Endodermal cell (in vitro differentiated cells): ENCODE measurements around the gene SVOPL. TPM values are rescaled to one million over a fixed set of nuclear protein-coding genes. Genes with fewer than 3 reads are reported as not detected.
"Not testable (repeated sequence)": the region's sequence is repeated elsewhere in the genome, so short reads cannot be mapped to it uniquely, and the experiment has no call there.

Experiments used
- DNase-seq: peaks from one replicate; pipeline ENCODE4 v3.0.0-alpha.2; 2017
- H3K27ac ChIP-seq: 2 replicates; pipeline ENCODE4 v1.5.1; 2013; ENCODE audit warnings: mild to moderate bottlenecking, low read depth, low read length, moderate library complexity
- H3K27me3 ChIP-seq: 2 replicates; pipeline ENCODE4 v1.6.1; 2013; ENCODE audit warnings: mild to moderate bottlenecking, low read length, moderate library complexity; ENCODE audit not compliant: insufficient read depth, control insufficient read depth, poor library complexity, severe bottlenecking
- H3K36me3 ChIP-seq: 2 replicates; pipeline ENCODE4 v1.7.0; 2013; ENCODE audit warnings: mild to moderate bottlenecking, low read length, moderate library complexity; ENCODE audit not compliant: control insufficient read depth, insufficient read depth
- H3K4me1 ChIP-seq: one replicate; pipeline ENCODE4 v1.7.0; 2013; ENCODE audit warnings: low read length; ENCODE audit not compliant: control insufficient read depth, insufficient read depth
- H3K4me3 ChIP-seq: 2 replicates; pipeline ENCODE4 v1.5.1; 2013; ENCODE audit warnings: mild to moderate bottlenecking, low read length, moderate library complexity
- H3K9ac ChIP-seq: 2 replicates; pipeline ENCODE4 v1.6.1; 2013; ENCODE audit warnings: mild to moderate bottlenecking, low read length, moderate library complexity; ENCODE audit not compliant: poor library complexity, severe bottlenecking; ENCODE audit errors: extremely low read depth
- H3K9me3 ChIP-seq: 2 replicates; pipeline ENCODE4 v1.6.1; 2013; ENCODE audit warnings: mild to moderate bottlenecking, low read length, moderate library complexity; ENCODE audit not compliant: control insufficient read depth
- H3K27ac Mint-ChIP-seq: 2 replicates; pipeline ENCODE4 v1.8.0; 2020; ENCODE audit warnings: mixed read lengths
- H3K27me3 Mint-ChIP-seq: 2 replicates; pipeline ENCODE4 v1.8.0; 2021; ENCODE audit warnings: mild to moderate bottlenecking, mixed read lengths; ENCODE audit not compliant: insufficient read depth
- H3K36me3 Mint-ChIP-seq: 2 replicates; pipeline ENCODE4 v1.8.0; 2020; ENCODE audit warnings: low read depth, mixed read lengths
- H3K4me1 Mint-ChIP-seq: 2 replicates; pipeline ENCODE4 v1.8.0; 2020; ENCODE audit warnings: mixed read lengths
- H3K4me3 Mint-ChIP-seq: 2 replicates; pipeline ENCODE4 v1.8.0; 2020; ENCODE audit warnings: mild to moderate bottlenecking, moderate library complexity, mixed read lengths
- H3K9me3 Mint-ChIP-seq: 2 replicates; pipeline ENCODE4 v1.8.0; 2020; ENCODE audit warnings: mild to moderate bottlenecking, mixed read lengths
- CTCF ChIP-seq: fragments of 200-600 bp; sonication (generic); conservative IDR thresholded peaks from 2 replicates; pipeline ENCODE4 v1.5.0; 2021; ENCODE audit warnings: antibody characterized with exemption, mild to moderate bottlenecking
- WGBS, 2 experiments: methylation state at CpG; one replicate each; pipeline versions ENCODE4 v1.1.5 to v1.1.7; 2013; ENCODE audit warnings: missing lambda C conversion rate in 2 of 2, mixed read lengths in 1 of 2; ENCODE audit not compliant: insufficient coverage in 1 of 2, insufficient read length in 1 of 2; 5-methylcytosine and 5-hydroxymethylcytosine counted together
- total RNA-seq, 2 donors: library from RNA; stranded (reverse); fragmentation: NEBNext Ultra II Directional in 1 of 2; extraction: Animal tissue kit (Norgen Biotek cat#: 25700) in 1 of 2; gene quantifications; 2 replicates in 1 of 2; 3 replicates in 1 of 2; pipeline ENCODE4 v1.2.1, GENCODE V29; 2021

Gene SVOPL
- total RNA-seq, 2 donors from 2014 or later = 0.86 to 0.95 TPM

GRCh38 chr7:138738114-138738513, 37.0 kb upstream of the SVOPL start:
- H3K4me3 Mint-ChIP-seq = no peak overlapping the region

GRCh38 chr7:138735399-138735798, 34.2 kb upstream of the SVOPL start:
- Histone ChIP-seq H3K27me3 (no peaks in the 10 kb centered on the region), H3K4me1 (no peaks in the 10 kb centered on the region), H3K9ac (no peak overlapping the region), H3K27ac (no peak overlapping the region), H3K36me3 (no peaks in the 10 kb centered on the region), H3K9me3 (no peaks in the 10 kb centered on the region), H3K4me3 (no peak overlapping the region)
- no peak for TF ChIP-seq CTCF
- Mint-ChIP-seq H3K36me3 (no peaks in the 10 kb centered on the region), H3K27me3 (no peaks in the 10 kb centered on the region), H3K27ac (no peak overlapping the region), H3K9me3 (peaks cover 3% of the 10 kb centered on the region), H3K4me1 (peaks cover 3% of the 10 kb centered on the region), H3K4me3 (no peak overlapping the region)
- 70 to 73% methylated on average over 2 to 6 of the region's 6 CpGs for WGBS, 2 experiments
- no peak for DNase-seq

More at GRCh38 chr7:138738114-138738513, 37.0 kb upstream of the SVOPL start:
- no peaks in the 10 kb centered on the region for H3K27me3 Mint-ChIP-seq
- Histone ChIP-seq H3K27me3 (no peaks in the 10 kb centered on the region), H3K36me3 (no peaks in the 10 kb centered on the region), H3K4me1 (no peaks in the 10 kb centered on the region), H3K9ac (no peak overlapping the region), H3K4me3 (no peak overlapping the region), H3K9me3 (no peaks in the 10 kb centered on the region), H3K27ac (no peak overlapping the region)
- no peak overlapping the region for H3K27ac Mint-ChIP-seq
- no peak for DNase-seq
- 79 to 85% methylated on average over 3 of the region's 3 CpGs for WGBS, 2 experiments
- peaks cover 3% of the 10 kb centered on the region for H3K9me3 Mint-ChIP-seq
- H3K36me3 Mint-ChIP-seq = no peaks in the 10 kb centered on the region
- TF ChIP-seq CTCF = no peak
- H3K4me1 Mint-ChIP-seq = peaks cover 3% of the 10 kb centered on the region

- H3K36me3 ChIP-seq, H3K36me3 Mint-ChIP-seq, H3K9ac ChIP-seq, H3K9me3 Mint-ChIP-seq, H3K27me3 ChIP-seq, H3K27ac ChIP-seq, H3K4me1 ChIP-seq, H3K27me3 Mint-ChIP-seq, H3K4me3 Mint-ChIP-seq, H3K9me3 ChIP-seq, H3K4me3 ChIP-seq, H3K27ac Mint-ChIP-seq, DNase-seq, H3K4me1 Mint-ChIP-seq: not testable (repeated sequence)
- WGBS, 2 experiments = 91% methylated on average over 1 to 5 of the region's 5 CpGs
These were observed 30.6 kb upstream of the SVOPL start for GRCh38 chr7:138731733-138732132.

- no peak overlapping the region for H3K4me3 ChIP-seq
- Mint-ChIP-seq H3K4me1 (no peaks in the 10 kb centered on the region), H3K27me3 (no peaks in the 10 kb centered on the region), H3K9me3 (no peaks in the 10 kb centered on the region), H3K4me3 (no peak overlapping the region), H3K27ac (no peak overlapping the region), H3K36me3 (no peaks in the 10 kb centered on the region)
- H3K27ac ChIP-seq = no peak overlapping the region
- H3K4me1 ChIP-seq = no peaks in the 10 kb centered on the region
- TF ChIP-seq CTCF = no peak
- H3K9ac ChIP-seq = no peak overlapping the region
- no peaks in the 10 kb centered on the region for H3K27me3 ChIP-seq
- 89 to 93% methylated on average over 7 to 9 of the region's 9 CpGs for WGBS, 2 experiments
- no peak for DNase-seq
- no peaks in the 10 kb centered on the region for H3K36me3 ChIP-seq
- H3K9me3 ChIP-seq = no peaks in the 10 kb centered on the region
These were observed 28.3 kb upstream of the SVOPL start for GRCh38 chr7:138729444-138729843.
